Ishikawa (cell line): Measurements from ENCODE around the gene NCKAP5L.

Source experiments
- CEBPB ChIP-seq: IDR thresholded peaks from 2 replicates; pipeline ENCODE4 v1.6.1; 2012
- CREB1 ChIP-seq: IDR thresholded peaks from 2 replicates; pipeline ENCODE4 v1.6.1; 2012; ENCODE audit warnings: low read depth
- EGR1 ChIP-seq: IDR thresholded peaks from 2 replicates; pipeline ENCODE4 v1.6.1; 2012
- EP300 ChIP-seq: IDR thresholded peaks from 2 replicates; pipeline ENCODE4 v1.6.1; 2012; ENCODE audit warnings: borderline replicate concordance
- FOXM1 ChIP-seq: IDR thresholded peaks from 2 replicates; pipeline ENCODE4 v1.6.1; 2012; ENCODE audit warnings: low read depth, borderline replicate concordance
- MAX ChIP-seq: IDR thresholded peaks from 2 replicates; pipeline ENCODE4 v1.6.1; 2012
- NFIC ChIP-seq: IDR thresholded peaks from 2 replicates; pipeline ENCODE4 v1.6.1; 2012
- RAD21 ChIP-seq: IDR thresholded peaks from 2 replicates; pipeline ENCODE4 v1.6.1; 2012; ENCODE audit warnings: low read depth
- TAF1 ChIP-seq: IDR thresholded peaks from 2 replicates; pipeline ENCODE4 v1.6.1; 2012; ENCODE audit warnings: low read depth, mild to moderate bottlenecking
- TCF12 ChIP-seq: IDR thresholded peaks from 2 replicates; pipeline ENCODE4 v1.6.1; 2012; ENCODE audit warnings: low read depth
- TEAD4 ChIP-seq: IDR thresholded peaks from 2 replicates; pipeline ENCODE4 v1.6.1; 2012
- USF1 ChIP-seq: IDR thresholded peaks from 2 replicates; pipeline ENCODE4 v1.6.1; 2012
- YY1 ChIP-seq: IDR thresholded peaks from 2 replicates; pipeline ENCODE4 v1.6.1; 2012; ENCODE audit warnings: low read depth
- ZBTB7A ChIP-seq: IDR thresholded peaks from 2 replicates; pipeline ENCODE4 v1.6.1; 2012; ENCODE audit warnings: low read depth
- TF ChIP-seq, protein P1 (sequence below): IDR thresholded peaks from 2 replicates; pipeline ENCODE4 v1.6.1; 2012; ENCODE audit warnings: low read depth, mild to moderate bottlenecking

The NCKAP5L gene

GRCh38 chr12:49821373-49822287 lies 6.6 kb downstream of the NCKAP5L start:
- no peak for TF ChIP-seq MAX
- no peak for TF ChIP-seq CEBPB
- TF ChIP-seq TEAD4: no peak
- TF ChIP-seq RAD21: no peak
- TF ChIP-seq YY1: no peak
- TF ChIP-seq ZBTB7A: no peak
- no peak for TF ChIP-seq TCF12
- no peak for TF ChIP-seq FOXM1
- TF ChIP-seq NFIC: no peak
- TF ChIP-seq, protein P1, sequence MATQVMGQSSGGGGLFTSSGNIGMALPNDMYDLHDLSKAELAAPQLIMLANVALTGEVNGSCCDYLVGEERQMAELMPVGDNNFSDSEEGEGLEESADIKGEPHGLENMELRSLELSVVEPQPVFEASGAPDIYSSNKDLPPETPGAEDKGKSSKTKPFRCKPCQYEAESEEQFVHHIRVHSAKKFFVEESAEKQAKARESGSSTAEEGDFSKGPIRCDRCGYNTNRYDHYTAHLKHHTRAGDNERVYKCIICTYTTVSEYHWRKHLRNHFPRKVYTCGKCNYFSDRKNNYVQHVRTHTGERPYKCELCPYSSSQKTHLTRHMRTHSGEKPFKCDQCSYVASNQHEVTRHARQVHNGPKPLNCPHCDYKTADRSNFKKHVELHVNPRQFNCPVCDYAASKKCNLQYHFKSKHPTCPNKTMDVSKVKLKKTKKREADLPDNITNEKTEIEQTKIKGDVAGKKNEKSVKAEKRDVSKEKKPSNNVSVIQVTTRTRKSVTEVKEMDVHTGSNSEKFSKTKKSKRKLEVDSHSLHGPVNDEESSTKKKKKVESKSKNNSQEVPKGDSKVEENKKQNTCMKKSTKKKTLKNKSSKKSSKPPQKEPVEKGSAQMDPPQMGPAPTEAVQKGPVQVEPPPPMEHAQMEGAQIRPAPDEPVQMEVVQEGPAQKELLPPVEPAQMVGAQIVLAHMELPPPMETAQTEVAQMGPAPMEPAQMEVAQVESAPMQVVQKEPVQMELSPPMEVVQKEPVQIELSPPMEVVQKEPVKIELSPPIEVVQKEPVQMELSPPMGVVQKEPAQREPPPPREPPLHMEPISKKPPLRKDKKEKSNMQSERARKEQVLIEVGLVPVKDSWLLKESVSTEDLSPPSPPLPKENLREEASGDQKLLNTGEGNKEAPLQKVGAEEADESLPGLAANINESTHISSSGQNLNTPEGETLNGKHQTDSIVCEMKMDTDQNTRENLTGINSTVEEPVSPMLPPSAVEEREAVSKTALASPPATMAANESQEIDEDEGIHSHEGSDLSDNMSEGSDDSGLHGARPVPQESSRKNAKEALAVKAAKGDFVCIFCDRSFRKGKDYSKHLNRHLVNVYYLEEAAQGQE: no peak
- no peak for TF ChIP-seq TAF1
- TF ChIP-seq EGR1: no peak
- TF ChIP-seq EP300: no peak
- TF ChIP-seq USF1: no peak
- TF ChIP-seq CREB1: no peak

DNA sequence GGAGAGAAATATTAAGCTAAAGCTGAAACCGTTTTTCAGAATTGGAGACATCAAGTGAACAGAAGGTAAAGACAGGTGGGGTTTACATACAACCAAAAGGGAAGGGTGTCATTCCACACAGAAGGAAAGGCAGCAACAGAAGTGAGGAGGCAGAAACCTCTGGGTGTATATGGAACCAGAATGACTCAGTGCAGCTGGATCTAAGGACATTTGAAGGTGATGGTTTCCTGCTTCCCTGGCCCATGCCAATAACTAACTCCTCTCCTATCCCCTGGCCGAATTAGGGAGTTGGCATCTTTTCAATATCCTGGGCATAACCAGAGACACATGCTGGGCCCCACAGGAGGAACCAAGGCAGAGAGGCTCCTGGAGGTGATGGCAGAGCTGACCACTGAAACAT lies 8.4 kb downstream of the NCKAP5L start:
- no peak for TF ChIP-seq CREB1
- no peak for TF ChIP-seq YY1
- no peak for TF ChIP-seq TCF12
- TF ChIP-seq FOXM1: no peak
- no peak for TF ChIP-seq ZBTB7A
- no peak for TF ChIP-seq TEAD4

DNA sequence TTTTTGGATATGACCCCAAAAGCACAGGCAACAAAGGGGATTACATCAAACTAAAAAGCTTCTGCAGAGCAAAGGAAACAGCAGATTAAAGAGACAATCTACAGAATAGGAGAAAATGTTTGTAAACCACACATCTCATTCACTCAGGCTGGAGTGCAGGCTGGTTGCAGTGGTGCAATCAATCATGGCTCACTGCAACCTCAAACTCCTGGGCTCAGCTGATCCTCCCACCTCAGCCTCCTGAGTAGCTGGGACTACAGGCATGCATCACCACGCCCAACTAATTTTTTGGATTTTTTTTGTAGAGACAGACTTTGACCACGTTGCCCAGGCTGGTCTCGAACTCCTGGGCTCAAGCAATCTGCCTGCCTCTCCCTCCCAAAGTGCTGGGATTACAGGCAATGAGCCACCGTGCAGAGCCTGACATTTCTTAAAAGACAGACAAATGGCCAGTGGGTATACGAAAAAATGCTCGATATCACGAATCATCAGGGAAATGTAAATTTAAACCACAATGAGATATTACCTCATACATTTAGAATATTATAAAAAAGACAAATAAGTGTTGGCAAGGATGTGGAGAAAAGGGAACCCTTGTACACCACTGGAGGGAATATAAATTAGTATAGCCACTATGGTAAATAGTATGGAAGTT lies 9.8 kb downstream of the NCKAP5L start:
- no peak for TF ChIP-seq ZBTB7A
- TF ChIP-seq EGR1: no peak
- no peak for TF ChIP-seq CREB1
- TF ChIP-seq EP300: no peak
- TF ChIP-seq RAD21: no peak
- TF ChIP-seq CEBPB: no peak
- TF ChIP-seq TEAD4: no peak
- no peak for TF ChIP-seq MAX
- TF ChIP-seq, protein P1: no peak

DNA sequence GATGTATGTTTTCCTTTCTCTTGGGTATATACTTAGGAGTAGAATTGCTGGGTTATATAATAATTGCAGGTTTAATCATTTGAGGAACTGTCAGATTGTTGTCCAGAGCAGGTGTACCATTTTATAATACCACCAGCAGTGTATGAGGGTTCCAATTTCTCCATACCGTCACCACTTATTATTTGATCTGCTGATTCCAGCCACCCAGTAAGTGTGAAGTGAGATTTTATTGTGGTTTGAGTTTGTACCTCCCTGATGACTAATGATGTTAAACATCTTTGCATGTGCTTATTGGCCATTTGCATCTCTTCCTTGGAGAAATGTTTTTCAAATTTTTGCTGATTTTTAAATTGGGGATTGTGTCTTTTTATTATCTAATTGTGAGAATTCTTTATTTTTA lies 15.1 kb downstream of the NCKAP5L start:
- TF ChIP-seq RAD21 (no peak), USF1 (no peak), CREB1 (no peak), TCF12 (no peak), CEBPB (no peak), YY1 (no peak), TEAD4 (no peak), TAF1 (no peak), EP300 (no peak), EGR1 (no peak), FOXM1 (no peak), ZBTB7A (no peak), MAX (no peak), NFIC (no peak)
- TF ChIP-seq, protein P1: no peak
